ENCODE results near the gene CUL3. TPM values are rescaled to one million over a fixed set of nuclear protein-coding genes. Genes with fewer than 3 reads are reported as not detected.

CUL3 gene
- total and polyA plus RNA-seq, 2 experiments from 2014 or later: 86.0 to 125 TPM

DNA sequence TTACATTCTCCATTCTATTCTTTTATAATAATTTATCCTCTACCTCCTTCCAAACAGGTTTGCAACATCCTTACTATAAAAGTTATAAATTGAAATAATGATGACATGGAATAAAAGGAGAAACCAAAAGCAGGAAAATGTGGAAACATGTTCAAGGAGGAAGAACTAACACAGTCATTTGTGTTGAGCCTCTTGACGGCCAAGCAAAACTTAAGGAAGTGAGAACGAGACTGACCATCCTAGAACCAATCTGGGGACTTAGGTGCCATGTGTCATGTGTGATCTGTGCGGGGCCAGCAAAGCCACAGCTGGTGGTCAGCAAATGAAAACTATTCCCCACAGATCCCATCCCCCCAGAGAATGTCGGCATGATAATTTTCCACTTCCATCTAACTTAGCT is 157.7 kb downstream of the CUL3 start:
- H2AFZ ChIP-seq: no peak overlapping the region
- no peak overlapping the region for H3K4me2 ChIP-seq
- peaks cover 12% of the 10 kb centered on the region for H3K4me1 ChIP-seq (ENCODE audit: insufficient read depth)
- peaks cover 6% of the 10 kb centered on the region; the same call in 1 of the 2 replicates for H3K9me2 ChIP-seq (ENCODE audit: insufficient read depth)
- H3K36me3 Mint-ChIP-seq (ENCODE audit: low read depth): peaks cover 69% of the 10 kb centered on the region
- TF ChIP-seq, protein P1, sequence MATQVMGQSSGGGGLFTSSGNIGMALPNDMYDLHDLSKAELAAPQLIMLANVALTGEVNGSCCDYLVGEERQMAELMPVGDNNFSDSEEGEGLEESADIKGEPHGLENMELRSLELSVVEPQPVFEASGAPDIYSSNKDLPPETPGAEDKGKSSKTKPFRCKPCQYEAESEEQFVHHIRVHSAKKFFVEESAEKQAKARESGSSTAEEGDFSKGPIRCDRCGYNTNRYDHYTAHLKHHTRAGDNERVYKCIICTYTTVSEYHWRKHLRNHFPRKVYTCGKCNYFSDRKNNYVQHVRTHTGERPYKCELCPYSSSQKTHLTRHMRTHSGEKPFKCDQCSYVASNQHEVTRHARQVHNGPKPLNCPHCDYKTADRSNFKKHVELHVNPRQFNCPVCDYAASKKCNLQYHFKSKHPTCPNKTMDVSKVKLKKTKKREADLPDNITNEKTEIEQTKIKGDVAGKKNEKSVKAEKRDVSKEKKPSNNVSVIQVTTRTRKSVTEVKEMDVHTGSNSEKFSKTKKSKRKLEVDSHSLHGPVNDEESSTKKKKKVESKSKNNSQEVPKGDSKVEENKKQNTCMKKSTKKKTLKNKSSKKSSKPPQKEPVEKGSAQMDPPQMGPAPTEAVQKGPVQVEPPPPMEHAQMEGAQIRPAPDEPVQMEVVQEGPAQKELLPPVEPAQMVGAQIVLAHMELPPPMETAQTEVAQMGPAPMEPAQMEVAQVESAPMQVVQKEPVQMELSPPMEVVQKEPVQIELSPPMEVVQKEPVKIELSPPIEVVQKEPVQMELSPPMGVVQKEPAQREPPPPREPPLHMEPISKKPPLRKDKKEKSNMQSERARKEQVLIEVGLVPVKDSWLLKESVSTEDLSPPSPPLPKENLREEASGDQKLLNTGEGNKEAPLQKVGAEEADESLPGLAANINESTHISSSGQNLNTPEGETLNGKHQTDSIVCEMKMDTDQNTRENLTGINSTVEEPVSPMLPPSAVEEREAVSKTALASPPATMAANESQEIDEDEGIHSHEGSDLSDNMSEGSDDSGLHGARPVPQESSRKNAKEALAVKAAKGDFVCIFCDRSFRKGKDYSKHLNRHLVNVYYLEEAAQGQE (IDR thresholded peaks at IDR 0.05; ENCODE audit: unreplicated experiment): no peak
- TF ChIP-seq ZNF331 (CRISPR knock-in tag; IDR thresholded peaks at IDR 0.05; ENCODE audit: low read depth): no peak
- no peak for TF ChIP-seq EZH2phosphoT487 (IDR thresholded peaks at IDR 0.05; ENCODE audit: unreplicated experiment)
- TF ChIP-seq STAT1 (IDR thresholded peaks at IDR 0.05; ENCODE audit: unreplicated experiment): no peak
- TF ChIP-seq, protein P2, sequence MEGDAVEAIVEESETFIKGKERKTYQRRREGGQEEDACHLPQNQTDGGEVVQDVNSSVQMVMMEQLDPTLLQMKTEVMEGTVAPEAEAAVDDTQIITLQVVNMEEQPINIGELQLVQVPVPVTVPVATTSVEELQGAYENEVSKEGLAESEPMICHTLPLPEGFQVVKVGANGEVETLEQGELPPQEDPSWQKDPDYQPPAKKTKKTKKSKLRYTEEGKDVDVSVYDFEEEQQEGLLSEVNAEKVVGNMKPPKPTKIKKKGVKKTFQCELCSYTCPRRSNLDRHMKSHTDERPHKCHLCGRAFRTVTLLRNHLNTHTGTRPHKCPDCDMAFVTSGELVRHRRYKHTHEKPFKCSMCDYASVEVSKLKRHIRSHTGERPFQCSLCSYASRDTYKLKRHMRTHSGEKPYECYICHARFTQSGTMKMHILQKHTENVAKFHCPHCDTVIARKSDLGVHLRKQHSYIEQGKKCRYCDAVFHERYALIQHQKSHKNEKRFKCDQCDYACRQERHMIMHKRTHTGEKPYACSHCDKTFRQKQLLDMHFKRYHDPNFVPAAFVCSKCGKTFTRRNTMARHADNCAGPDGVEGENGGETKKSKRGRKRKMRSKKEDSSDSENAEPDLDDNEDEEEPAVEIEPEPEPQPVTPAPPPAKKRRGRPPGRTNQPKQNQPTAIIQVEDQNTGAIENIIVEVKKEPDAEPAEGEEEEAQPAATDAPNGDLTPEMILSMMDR (conservative IDR thresholded peaks at IDR 0.05; ENCODE audit: low read depth in 2 of 2): no peak
- no peak for TF ChIP-seq EZH2 (IDR thresholded peaks at IDR 0.05; ENCODE audit: low read depth, unreplicated experiment)
- no peak for TF ChIP-seq JUNB (IDR thresholded peaks at IDR 0.05; ENCODE audit: unreplicated experiment)
- TF ChIP-seq, protein P3, sequence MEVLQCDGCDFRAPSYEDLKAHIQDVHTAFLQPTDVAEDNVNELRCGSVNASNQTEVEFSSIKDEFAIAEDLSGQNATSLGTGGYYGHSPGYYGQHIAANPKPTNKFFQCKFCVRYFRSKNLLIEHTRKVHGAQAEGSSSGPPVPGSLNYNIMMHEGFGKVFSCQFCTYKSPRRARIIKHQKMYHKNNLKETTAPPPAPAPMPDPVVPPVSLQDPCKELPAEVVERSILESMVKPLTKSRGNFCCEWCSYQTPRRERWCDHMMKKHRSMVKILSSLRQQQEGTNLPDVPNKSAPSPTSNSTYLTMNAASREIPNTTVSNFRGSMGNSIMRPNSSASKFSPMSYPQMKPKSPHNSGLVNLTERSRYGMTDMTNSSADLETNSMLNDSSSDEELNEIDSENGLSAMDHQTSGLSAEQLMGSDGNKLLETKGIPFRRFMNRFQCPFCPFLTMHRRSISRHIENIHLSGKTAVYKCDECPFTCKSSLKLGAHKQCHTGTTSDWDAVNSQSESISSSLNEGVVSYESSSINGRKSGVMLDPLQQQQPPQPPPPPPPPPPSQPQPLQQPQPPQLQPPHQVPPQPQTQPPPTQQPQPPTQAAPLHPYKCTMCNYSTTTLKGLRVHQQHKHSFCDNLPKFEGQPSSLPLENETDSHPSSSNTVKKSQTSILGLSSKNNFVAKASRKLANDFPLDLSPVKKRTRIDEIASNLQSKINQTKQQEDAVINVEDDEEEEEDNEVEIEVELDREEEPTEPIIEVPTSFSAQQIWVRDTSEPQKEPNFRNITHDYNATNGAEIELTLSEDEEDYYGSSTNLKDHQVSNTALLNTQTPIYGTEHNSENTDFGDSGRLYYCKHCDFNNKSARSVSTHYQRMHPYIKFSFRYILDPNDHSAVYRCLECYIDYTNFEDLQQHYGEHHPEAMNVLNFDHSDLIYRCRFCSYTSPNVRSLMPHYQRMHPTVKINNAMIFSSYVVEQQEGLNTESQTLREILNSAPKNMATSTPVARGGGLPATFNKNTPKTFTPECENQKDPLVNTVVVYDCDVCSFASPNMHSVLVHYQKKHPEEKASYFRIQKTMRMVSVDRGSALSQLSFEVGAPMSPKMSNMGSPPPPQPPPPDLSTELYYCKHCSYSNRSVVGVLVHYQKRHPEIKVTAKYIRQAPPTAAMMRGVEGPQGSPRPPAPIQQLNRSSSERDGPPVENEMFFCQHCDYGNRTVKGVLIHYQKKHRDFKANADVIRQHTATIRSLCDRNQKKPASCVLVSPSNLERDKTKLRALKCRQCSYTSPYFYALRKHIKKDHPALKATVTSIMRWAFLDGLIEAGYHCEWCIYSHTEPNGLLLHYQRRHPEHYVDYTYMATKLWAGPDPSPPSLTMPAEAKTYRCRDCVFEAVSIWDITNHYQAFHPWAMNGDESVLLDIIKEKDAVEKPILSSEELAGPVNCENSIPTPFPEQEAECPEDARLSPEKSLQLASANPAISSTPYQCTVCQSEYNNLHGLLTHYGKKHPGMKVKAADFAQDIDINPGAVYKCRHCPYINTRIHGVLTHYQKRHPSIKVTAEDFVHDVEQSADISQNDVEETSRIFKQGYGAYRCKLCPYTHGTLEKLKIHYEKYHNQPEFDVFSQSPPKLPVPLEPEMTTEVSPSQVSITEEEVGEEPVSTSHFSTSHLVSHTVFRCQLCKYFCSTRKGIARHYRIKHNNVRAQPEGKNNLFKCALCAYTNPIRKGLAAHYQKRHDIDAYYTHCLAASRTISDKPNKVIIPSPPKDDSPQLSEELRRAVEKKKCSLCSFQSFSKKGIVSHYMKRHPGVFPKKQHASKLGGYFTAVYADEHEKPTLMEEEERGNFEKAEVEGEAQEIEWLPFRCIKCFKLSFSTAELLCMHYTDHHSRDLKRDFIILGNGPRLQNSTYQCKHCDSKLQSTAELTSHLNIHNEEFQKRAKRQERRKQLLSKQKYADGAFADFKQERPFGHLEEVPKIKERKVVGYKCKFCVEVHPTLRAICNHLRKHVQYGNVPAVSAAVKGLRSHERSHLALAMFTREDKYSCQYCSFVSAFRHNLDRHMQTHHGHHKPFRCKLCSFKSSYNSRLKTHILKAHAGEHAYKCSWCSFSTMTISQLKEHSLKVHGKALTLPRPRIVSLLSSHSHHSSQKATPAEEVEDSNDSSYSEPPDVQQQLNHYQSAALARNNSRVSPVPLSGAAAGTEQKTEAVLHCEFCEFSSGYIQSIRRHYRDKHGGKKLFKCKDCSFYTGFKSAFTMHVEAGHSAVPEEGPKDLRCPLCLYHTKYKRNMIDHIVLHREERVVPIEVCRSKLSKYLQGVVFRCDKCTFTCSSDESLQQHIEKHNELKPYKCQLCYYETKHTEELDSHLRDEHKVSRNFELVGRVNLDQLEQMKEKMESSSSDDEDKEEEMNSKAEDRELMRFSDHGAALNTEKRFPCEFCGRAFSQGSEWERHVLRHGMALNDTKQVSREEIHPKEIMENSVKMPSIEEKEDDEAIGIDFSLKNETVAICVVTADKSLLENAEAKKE (CRISPR knock-in tag; IDR thresholded peaks at IDR 0.05): no peak
- TF ChIP-seq POLR2AphosphoS5 (IDR thresholded peaks at IDR 0.05; ENCODE audit: low read depth): no peak
- TF ChIP-seq, protein P4, sequence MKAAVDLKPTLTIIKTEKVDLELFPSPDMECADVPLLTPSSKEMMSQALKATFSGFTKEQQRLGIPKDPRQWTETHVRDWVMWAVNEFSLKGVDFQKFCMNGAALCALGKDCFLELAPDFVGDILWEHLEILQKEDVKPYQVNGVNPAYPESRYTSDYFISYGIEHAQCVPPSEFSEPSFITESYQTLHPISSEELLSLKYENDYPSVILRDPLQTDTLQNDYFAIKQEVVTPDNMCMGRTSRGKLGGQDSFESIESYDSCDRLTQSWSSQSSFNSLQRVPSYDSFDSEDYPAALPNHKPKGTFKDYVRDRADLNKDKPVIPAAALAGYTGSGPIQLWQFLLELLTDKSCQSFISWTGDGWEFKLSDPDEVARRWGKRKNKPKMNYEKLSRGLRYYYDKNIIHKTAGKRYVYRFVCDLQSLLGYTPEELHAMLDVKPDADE (IDR thresholded peaks at IDR 0.05): no peak
- no peak for TF ChIP-seq ZNF114 (CRISPR knock-in tag; IDR thresholded peaks at IDR 0.05)
- TF ChIP-seq NANOG (IDR thresholded peaks at IDR 0.05; ENCODE audit: borderline replicate concordance): no peak
- TF ChIP-seq CREB1 (CRISPR knock-in tag; IDR thresholded peaks at IDR 0.05; ENCODE audit: low read depth): no peak
- H3K27ac ChIP-seq (ENCODE audit: low read depth): no peak overlapping the region
- no peaks in the 10 kb centered on the region for H3K27me3 ChIP-seq (ENCODE audit: insufficient read depth)
- peaks cover 11% of the 10 kb centered on the region for H3K79me2 ChIP-seq (replicated peaks; ENCODE audit: insufficient read depth)
- H3K27me3 Mint-ChIP-seq (ENCODE audit: insufficient read depth, low read depth, poor library complexity): peaks cover 8% of the 10 kb centered on the region
- peaks cover 22% of the 10 kb centered on the region; the same call in 1 of the 2 replicates for H3K36me3 ChIP-seq (ENCODE audit: insufficient read depth)
- no peak overlapping the region for H3K4me3 ChIP-seq
- no peak overlapping the region for H3K4me3 Mint-ChIP-seq
- H4K20me1 ChIP-seq (replicated peaks; ENCODE audit: insufficient read depth): no peaks in the 10 kb centered on the region
- peaks cover 8% of the 10 kb centered on the region for H3K4me1 Mint-ChIP-seq
- ATAC-seq (no peak), DNase-seq (ENCODE audit: low spot score) (no peak)
- peaks cover 57% of the 10 kb centered on the region for H3K9me3 Mint-ChIP-seq
- no peaks in the 10 kb centered on the region for H3F3A ChIP-seq (replicated peaks; ENCODE audit: low read depth)
- no peak overlapping the region for H3K27ac Mint-ChIP-seq

All from GM23338 (cell line).